Amniotic stem cell (primary cell): Measurements from ENCODE around the gene LRRK1.

Experiments used
- DNase-seq: peaks from one replicate; lab custom pipeline; 2025; lab: John Stamatoyannopoulos, UW

The LRRK1 gene

GRCh38 chr15:100890850-100891249 is 28.3 kb upstream of the LRRK1 start:
- DNase-seq = no peak

- DNase-seq = no peak
Observed at GRCh38 chr15:100891307-100892012, 27.7 kb upstream of the LRRK1 start.

GRCh38 chr15:100892013-100892355 is 27.2 kb upstream of the LRRK1 start:
- no peak for DNase-seq

GRCh38 chr15:100893261-100893963 is 25.7 kb upstream of the LRRK1 start:
- DNase-seq = no peak

- no peak for DNase-seq
Observed at GRCh38 chr15:100893964-100894295, 25.2 kb upstream of the LRRK1 start.

- DNase-seq = no peak
Observed at GRCh38 chr15:100895721-100896120, 23.4 kb upstream of the LRRK1 start.

- DNase-seq = no peak
Observed at GRCh38 chr15:100897221-100898151, 21.7 kb upstream of the LRRK1 start.

- DNase-seq = no peak
Observed at GRCh38 chr15:100898152-100898490, 21.0 kb upstream of the LRRK1 start.

GRCh38 chr15:100898661-100899462 is 20.3 kb upstream of the LRRK1 start:
- DNase-seq = no peak

- no peak for DNase-seq
Observed at GRCh38 chr15:100899601-100900000, 19.6 kb upstream of the LRRK1 start.

GRCh38 chr15:100900136-100900794 is 18.9 kb upstream of the LRRK1 start:
- no peak for DNase-seq

- no peak for DNase-seq
Observed at GRCh38 chr15:100900795-100901169, 18.4 kb upstream of the LRRK1 start.

- no peak for DNase-seq
Observed at GRCh38 chr15:100901296-100901695, 17.9 kb upstream of the LRRK1 start.

GRCh38 chr15:100901702-100902435 is 17.3 kb upstream of the LRRK1 start:
- no peak for DNase-seq

- no peak for DNase-seq
Observed at GRCh38 chr15:100902436-100903167, 16.6 kb upstream of the LRRK1 start.

- no peak for DNase-seq
Observed at GRCh38 chr15:100903168-100903554, 16.0 kb upstream of the LRRK1 start.

GRCh38 chr15:100905850-100906249 is 13.3 kb upstream of the LRRK1 start:
- DNase-seq = no peak

GRCh38 chr15:100908466-100908865 is 10.7 kb upstream of the LRRK1 start:
- no peak for DNase-seq

GRCh38 chr15:100909565-100909964 is 9.6 kb upstream of the LRRK1 start:
- DNase-seq = no peak
